NCI-H146 (cell line): ENCODE measurements around the gene CCHCR1.

Source experiments
- DNase-seq: peaks from one replicate; lab custom pipeline; 2025; lab: John Stamatoyannopoulos, UW

CCHCR1 gene

GRCh38 chr6:31103136-31103535, 54.5 kb downstream of the CCHCR1 start:
- no peak for DNase-seq

- no peak for DNase-seq
These were observed 59.1 kb downstream of the CCHCR1 start for GRCh38 chr6:31098449-31098938.

GRCh38 chr6:31096656-31097055, 60.9 kb downstream of the CCHCR1 start:
- DNase-seq, result no peak

- no peak for DNase-seq
These were observed 61.4 kb downstream of the CCHCR1 start for GRCh38 chr6:31096215-31096614.

- no peak for DNase-seq
These were observed 63.2 kb downstream of the CCHCR1 start for GRCh38 chr6:31094389-31094881.

DNA sequence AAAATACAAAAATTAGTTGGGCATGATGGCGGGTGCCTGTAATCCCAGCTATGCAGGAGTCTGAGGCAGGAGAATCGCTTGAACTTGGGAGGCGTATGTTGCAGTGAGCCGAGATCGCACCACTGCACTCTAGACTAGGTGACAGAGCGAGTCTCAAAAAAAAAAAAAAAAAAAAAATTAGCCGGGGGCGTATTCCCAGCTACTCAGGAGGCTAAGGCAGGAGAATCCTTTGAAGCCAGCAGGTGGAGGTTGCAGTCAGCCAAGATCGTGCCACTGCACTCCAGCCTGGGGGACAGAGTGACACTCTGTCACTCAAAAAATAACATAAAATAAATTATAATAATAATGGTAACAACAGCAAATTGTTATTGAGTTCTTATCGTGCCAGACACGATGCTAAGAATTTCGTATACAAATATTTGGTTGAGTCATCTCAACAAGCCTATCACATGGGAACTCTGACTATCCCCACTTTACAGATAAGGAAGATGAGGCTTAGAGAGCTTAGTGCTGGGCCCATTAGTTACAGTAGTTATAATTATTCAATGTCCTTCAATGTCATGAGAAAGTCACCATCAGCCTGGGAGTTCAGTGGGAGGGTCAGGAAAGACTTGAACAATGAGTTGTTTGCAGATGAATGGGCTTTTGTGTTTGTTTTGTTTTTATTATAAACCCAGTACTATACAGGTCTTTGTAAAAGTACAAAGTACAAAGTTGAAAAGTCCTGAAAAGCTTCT, 64.7 kb downstream of the CCHCR1 start:
- no peak for DNase-seq
